ENCODE measurements around the gene LRRC74B. TPM values are rescaled to one million over a fixed set of nuclear protein-coding genes. Genes with fewer than 3 reads are reported as not detected.

The LRRC74B gene
- total and polyA plus RNA-seq, 2 experiments from 2014 or later = not detected

DNA sequence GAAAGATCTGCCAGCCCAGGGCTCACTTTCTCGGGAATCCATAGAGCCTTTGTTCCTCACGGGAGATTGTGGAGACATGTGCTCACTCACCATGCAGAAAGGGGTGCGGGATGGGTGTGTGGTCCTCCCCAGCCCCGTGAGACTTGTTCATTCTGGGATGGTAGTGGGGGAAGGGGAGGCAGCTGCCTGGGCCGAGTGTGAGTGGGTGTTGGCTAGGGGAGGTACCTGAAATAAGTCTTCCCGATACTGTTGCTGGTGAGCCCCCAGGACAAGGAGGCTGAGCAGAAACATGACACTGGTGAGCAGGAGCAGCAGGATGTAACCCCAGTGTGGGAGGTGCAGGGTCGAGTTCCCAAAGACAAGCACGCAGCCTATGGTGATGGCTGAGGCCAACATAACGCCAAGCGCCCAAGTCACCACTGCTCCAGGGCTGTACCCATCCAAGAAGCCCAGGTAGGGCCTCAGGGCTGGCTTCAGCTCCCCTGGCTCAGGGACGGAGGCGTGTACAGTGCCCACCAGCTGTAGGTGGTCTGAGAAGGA, 16.2 kb upstream of the LRRC74B start:
- DNase-seq (ENCODE audit: low spot score) (no peak), ATAC-seq (no peak)
- Mint-ChIP-seq H3K27ac (no peak overlapping the region), H3K27me3 (ENCODE audit: insufficient read depth, low read depth, poor library complexity) (peaks cover 34% of the 10 kb centered on the region), H3K9me3 (no peaks in the 10 kb centered on the region; the same call in 2 of the 3 replicates), H3K4me1 (peaks cover 8% of the 10 kb centered on the region), H3K4me3 (no peak overlapping the region), H3K36me3 (ENCODE audit: low read depth) (no peaks in the 10 kb centered on the region)
- H3K4me1 ChIP-seq (ENCODE audit: insufficient read depth) = peaks cover 3% of the 10 kb centered on the region; the same call in 1 of the 2 replicates
- H3K36me3 ChIP-seq (ENCODE audit: insufficient read depth) = no peaks in the 10 kb centered on the region
- H3K79me2 ChIP-seq (replicated peaks; ENCODE audit: insufficient read depth) = no peaks in the 10 kb centered on the region
- H3K27ac ChIP-seq (ENCODE audit: low read depth) = no peak overlapping the region
- TF ChIP-seq, protein P1, sequence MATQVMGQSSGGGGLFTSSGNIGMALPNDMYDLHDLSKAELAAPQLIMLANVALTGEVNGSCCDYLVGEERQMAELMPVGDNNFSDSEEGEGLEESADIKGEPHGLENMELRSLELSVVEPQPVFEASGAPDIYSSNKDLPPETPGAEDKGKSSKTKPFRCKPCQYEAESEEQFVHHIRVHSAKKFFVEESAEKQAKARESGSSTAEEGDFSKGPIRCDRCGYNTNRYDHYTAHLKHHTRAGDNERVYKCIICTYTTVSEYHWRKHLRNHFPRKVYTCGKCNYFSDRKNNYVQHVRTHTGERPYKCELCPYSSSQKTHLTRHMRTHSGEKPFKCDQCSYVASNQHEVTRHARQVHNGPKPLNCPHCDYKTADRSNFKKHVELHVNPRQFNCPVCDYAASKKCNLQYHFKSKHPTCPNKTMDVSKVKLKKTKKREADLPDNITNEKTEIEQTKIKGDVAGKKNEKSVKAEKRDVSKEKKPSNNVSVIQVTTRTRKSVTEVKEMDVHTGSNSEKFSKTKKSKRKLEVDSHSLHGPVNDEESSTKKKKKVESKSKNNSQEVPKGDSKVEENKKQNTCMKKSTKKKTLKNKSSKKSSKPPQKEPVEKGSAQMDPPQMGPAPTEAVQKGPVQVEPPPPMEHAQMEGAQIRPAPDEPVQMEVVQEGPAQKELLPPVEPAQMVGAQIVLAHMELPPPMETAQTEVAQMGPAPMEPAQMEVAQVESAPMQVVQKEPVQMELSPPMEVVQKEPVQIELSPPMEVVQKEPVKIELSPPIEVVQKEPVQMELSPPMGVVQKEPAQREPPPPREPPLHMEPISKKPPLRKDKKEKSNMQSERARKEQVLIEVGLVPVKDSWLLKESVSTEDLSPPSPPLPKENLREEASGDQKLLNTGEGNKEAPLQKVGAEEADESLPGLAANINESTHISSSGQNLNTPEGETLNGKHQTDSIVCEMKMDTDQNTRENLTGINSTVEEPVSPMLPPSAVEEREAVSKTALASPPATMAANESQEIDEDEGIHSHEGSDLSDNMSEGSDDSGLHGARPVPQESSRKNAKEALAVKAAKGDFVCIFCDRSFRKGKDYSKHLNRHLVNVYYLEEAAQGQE (IDR thresholded peaks at IDR 0.05; ENCODE audit: unreplicated experiment) = no peak
- TF ChIP-seq ZNF114 (CRISPR knock-in tag; IDR thresholded peaks at IDR 0.05) = no peak
- no peak for TF ChIP-seq JUNB (IDR thresholded peaks at IDR 0.05; ENCODE audit: unreplicated experiment)
- TF ChIP-seq EZH2phosphoT487 (IDR thresholded peaks at IDR 0.05; ENCODE audit: unreplicated experiment) = no peak
- H3K4me3 ChIP-seq = no peak overlapping the region
- H3F3A ChIP-seq (replicated peaks; ENCODE audit: low read depth) = no peaks in the 10 kb centered on the region
- no peak overlapping the region for H3K4me2 ChIP-seq
- peaks cover 26% of the 10 kb centered on the region for H3K27me3 ChIP-seq (ENCODE audit: insufficient read depth)
- no peak overlapping the region; the same call in 1 of the 2 replicates for H2AFZ ChIP-seq
- H3K9me2 ChIP-seq (ENCODE audit: insufficient read depth) = no peaks in the 10 kb centered on the region
- H4K20me1 ChIP-seq (replicated peaks; ENCODE audit: insufficient read depth) = no peaks in the 10 kb centered on the region

DNA sequence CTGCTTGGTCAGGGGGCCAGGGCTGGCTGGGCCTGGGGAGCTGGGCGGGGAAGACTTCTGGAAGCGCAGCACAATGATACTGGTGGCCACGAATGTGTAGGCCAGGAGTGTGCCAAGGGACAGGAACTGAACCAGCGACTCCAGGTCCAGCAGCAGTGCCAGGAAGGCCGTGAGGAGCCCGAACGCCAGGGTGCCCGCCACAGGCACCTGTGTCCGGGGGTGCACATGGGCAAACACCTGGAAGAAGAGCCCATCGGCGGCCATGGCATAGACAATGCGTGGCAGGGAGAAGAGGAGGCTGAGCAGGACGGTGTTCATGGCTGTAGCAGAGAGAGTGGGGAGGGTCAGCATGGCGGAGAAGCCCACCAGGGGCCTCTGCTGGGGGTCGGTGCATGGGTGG, 15.7 kb upstream of the LRRC74B start:
- Mint-ChIP-seq H3K4me3 (no peak overlapping the region), H3K9me3 (no peaks in the 10 kb centered on the region; the same call in 2 of the 3 replicates), H3K27me3 (ENCODE audit: insufficient read depth, low read depth, poor library complexity) (peaks cover 34% of the 10 kb centered on the region), H3K4me1 (peaks cover 8% of the 10 kb centered on the region), H3K36me3 (ENCODE audit: low read depth) (no peaks in the 10 kb centered on the region), H3K27ac (no peak overlapping the region)
- H3K79me2 ChIP-seq (replicated peaks; ENCODE audit: insufficient read depth) = no peaks in the 10 kb centered on the region
- H3K36me3 ChIP-seq (ENCODE audit: insufficient read depth) = no peaks in the 10 kb centered on the region
- peaks cover 26% of the 10 kb centered on the region for H3K27me3 ChIP-seq (ENCODE audit: insufficient read depth)
- no peak overlapping the region for H2AFZ ChIP-seq
- H3K9me2 ChIP-seq (ENCODE audit: insufficient read depth) = no peaks in the 10 kb centered on the region
- ATAC-seq (no peak), DNase-seq (ENCODE audit: low spot score) (no peak)
- peaks cover 3% of the 10 kb centered on the region; the same call in 1 of the 2 replicates for H3K4me1 ChIP-seq (ENCODE audit: insufficient read depth)
- H4K20me1 ChIP-seq (replicated peaks; ENCODE audit: insufficient read depth) = no peaks in the 10 kb centered on the region
- no peak overlapping the region for H3K27ac ChIP-seq (ENCODE audit: low read depth)
- H3F3A ChIP-seq (replicated peaks; ENCODE audit: low read depth) = no peaks in the 10 kb centered on the region
- no peak overlapping the region for H3K4me2 ChIP-seq
- H3K4me3 ChIP-seq = no peak overlapping the region
- TF ChIP-seq ZNF331 (CRISPR knock-in tag; IDR thresholded peaks at IDR 0.05; ENCODE audit: low read depth) (no peak), CREB1 (CRISPR knock-in tag; IDR thresholded peaks at IDR 0.05; ENCODE audit: low read depth) (no peak), STAT1 (IDR thresholded peaks at IDR 0.05; ENCODE audit: unreplicated experiment) (no peak), POLR2AphosphoS5 (IDR thresholded peaks at IDR 0.05; ENCODE audit: low read depth) (no peak), ZNF114 (CRISPR knock-in tag; IDR thresholded peaks at IDR 0.05) (no peak), EZH2 (IDR thresholded peaks at IDR 0.05; ENCODE audit: low read depth, unreplicated experiment) (no peak)
- TF ChIP-seq, protein P2, sequence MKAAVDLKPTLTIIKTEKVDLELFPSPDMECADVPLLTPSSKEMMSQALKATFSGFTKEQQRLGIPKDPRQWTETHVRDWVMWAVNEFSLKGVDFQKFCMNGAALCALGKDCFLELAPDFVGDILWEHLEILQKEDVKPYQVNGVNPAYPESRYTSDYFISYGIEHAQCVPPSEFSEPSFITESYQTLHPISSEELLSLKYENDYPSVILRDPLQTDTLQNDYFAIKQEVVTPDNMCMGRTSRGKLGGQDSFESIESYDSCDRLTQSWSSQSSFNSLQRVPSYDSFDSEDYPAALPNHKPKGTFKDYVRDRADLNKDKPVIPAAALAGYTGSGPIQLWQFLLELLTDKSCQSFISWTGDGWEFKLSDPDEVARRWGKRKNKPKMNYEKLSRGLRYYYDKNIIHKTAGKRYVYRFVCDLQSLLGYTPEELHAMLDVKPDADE (IDR thresholded peaks at IDR 0.05) = no peak
- TF ChIP-seq, protein P3, sequence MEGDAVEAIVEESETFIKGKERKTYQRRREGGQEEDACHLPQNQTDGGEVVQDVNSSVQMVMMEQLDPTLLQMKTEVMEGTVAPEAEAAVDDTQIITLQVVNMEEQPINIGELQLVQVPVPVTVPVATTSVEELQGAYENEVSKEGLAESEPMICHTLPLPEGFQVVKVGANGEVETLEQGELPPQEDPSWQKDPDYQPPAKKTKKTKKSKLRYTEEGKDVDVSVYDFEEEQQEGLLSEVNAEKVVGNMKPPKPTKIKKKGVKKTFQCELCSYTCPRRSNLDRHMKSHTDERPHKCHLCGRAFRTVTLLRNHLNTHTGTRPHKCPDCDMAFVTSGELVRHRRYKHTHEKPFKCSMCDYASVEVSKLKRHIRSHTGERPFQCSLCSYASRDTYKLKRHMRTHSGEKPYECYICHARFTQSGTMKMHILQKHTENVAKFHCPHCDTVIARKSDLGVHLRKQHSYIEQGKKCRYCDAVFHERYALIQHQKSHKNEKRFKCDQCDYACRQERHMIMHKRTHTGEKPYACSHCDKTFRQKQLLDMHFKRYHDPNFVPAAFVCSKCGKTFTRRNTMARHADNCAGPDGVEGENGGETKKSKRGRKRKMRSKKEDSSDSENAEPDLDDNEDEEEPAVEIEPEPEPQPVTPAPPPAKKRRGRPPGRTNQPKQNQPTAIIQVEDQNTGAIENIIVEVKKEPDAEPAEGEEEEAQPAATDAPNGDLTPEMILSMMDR (conservative IDR thresholded peaks at IDR 0.05; ENCODE audit: low read depth in 2 of 2) = no peak
